Endometrial microvascular endothelial cells (primary cell): ENCODE measurements around the gene NCF1. TPM values are rescaled to one million over a fixed set of nuclear protein-coding genes. Genes with fewer than 3 reads are reported as not detected.
"Not testable (repeated sequence)": the region's sequence is repeated elsewhere in the genome, so short reads cannot be mapped to it uniquely, and the experiment has no call there.

ENCODE experiments used
- in situ Hi-C: cut with HindIII; loops from 2 replicates; pipeline ENCODE4 v1.10.0; 2017; ENCODE audit warnings: low sequenced_read_pairs, low pct_unique_long_range_greater_than_20kb; ENCODE audit errors: inconsistent ontology term
- total RNA-seq: library from RNA; depleted of rRNA; stranded (reverse); fragments of >200 nt; gene quantifications from one replicate; pipeline ENCODE4 v1.2.3, GENCODE V29; 2015; ENCODE audit errors: inconsistent ontology term

Gene NCF1
- total RNA-seq, 1 donor from 2014 or later, result not detected

GRCh38 chr7:74781746-74782145 lies 7.9 kb downstream of the NCF1 start:
- in situ Hi-C loops, result not testable (repeated sequence)

- in situ Hi-C loops, result not testable (repeated sequence)
Observed at GRCh38 chr7:74783595-74783994, 9.8 kb downstream of the NCF1 start.

GRCh38 chr7:74788369-74789150 lies 14.7 kb downstream of the NCF1 start:
- in situ Hi-C loops, result not testable (repeated sequence)

DNA sequence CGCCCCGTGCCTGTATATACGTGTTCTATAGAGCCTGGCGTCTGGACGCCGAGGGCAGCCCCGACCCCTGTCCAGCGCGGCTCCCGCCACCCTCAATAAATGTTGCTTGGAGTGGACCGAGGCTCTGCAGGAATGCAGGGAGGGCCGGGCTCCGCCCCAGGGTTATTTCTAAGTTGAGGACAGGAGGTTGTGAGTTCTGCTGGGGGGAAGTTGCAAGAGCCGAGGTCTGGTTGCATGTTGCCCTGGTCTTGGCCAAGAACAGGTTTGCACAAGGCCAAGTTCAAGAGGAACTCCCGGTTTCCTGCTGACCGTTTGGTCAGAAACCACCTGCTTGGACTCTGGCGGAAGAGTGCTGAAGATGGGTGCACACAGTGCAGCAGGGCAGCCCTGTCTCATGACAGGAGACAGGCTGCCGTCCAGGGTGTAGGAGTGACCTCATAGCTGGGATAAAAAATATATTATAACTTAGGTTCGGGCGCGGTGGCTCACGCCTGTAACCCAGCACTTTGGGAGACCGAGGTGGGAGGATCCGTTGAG lies 15.5 kb downstream of the NCF1 start:
- in situ Hi-C loops, result not testable (repeated sequence)

DNA sequence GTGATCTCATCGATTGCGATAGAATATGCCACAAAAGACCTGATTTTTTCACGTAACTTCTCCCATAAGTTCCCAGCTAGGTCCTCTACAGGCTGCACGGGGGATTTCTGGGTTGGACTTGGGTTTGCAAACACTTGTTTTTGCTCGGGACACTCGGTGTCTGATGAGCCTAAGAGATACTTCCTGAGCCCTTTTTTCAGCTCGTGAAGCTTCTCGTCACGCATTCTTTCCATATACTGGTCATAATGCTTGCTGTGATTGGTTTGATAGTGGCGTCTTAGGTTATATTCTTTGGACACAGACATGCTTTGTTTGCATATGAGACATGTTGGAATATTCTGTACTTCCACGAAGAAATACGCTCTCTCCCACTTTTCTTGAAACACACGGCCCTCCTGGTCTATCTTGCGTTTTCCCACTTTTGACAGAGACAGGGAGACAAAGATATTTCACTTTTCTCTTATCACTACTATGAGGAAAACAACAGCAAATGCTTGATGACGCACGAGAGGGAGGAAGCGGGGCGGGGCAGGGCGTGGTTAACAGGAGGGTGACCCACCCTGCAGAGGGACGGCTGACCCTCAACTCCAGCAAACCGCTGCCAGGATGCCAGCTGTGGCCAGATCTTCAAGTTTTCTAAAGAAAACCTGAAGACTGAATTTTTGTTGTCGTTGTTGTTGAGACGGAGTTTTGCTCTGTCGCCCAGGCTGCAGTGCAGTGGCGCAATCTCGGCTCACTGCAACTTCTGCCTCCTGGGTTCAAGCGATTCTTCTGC lies 24.2 kb downstream of the NCF1 start:
- in situ Hi-C loops, result not testable (repeated sequence)

DNA sequence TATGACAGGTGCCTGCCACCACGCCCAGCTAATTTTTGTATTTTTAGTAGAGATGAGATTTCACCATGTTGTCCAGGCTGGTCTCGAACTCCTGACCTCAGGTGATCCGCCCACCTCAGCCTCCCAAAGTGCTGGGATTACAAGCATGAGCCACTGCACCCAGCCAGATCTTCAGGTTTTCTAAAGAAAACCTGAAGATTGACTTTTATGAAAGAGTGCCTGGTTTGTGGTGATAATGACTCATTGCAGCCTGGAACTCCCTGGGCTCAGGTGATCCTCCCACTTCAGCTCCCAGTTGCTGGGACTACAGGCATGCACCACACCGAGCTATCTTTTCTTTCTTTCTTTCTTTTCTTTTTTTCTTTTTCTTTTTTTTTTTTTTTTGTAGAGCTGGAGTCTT lies 24.8 kb downstream of the NCF1 start:
- in situ Hi-C loops, result not testable (repeated sequence)

DNA sequence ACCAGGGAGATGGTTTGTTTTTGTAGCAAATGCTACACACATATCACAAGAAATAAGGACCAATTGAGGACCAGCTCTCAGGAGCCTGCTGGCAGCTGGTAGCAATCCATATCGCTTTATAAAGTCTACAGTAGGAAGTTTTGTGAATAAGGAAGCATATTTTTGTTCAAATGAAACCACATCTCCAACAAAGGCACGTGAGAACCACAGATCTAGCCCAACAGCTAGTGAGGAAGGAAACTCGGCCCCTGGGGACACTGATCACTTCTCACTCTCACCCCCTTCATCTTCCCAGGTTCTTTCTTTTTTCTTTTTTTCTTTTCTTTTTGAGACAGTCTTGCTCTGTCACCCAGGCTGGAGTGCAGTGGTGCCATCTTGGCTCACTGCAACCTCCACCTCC lies 42.1 kb downstream of the NCF1 start:
- in situ Hi-C loops, result not testable (repeated sequence)

DNA sequence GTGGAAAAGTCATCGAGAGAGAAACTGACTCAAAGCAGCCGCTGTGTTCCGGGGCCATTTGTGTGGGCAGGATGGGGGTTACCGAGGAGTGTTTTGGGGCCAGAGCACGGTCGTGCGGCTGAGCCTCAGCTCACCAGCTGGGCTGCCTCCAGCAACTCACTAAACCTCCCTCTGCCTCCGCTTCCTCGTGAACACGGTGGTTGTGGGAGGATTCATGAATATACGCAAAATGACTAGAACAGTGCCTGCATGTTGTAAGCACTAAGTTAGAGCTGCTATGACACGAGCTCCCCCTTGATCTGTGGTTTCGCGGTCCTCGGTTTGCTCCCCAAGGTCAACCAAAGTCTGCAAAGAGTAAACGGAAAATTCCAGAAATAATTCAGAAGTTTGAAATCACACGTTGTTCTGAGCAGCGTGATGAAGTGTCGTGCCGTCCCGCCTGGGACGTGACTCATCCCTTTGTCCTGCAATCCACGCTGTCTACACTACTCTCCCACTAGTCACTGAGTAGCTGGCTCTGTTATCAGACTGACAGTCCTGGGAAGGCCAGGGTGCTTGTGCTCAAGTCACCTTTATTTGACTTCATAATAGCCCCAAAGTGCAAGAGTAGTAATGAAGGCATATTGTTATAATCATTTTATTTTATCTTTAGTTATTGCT lies 46.5 kb downstream of the NCF1 start:
- in situ Hi-C loops, result not testable (repeated sequence)

- in situ Hi-C loops, result not testable (repeated sequence)
Observed at GRCh38 chr7:74821259-74821658, 47.4 kb downstream of the NCF1 start.

- in situ Hi-C loops, result not testable (repeated sequence)
Observed at GRCh38 chr7:74829959-74830358, 56.1 kb downstream of the NCF1 start.

DNA sequence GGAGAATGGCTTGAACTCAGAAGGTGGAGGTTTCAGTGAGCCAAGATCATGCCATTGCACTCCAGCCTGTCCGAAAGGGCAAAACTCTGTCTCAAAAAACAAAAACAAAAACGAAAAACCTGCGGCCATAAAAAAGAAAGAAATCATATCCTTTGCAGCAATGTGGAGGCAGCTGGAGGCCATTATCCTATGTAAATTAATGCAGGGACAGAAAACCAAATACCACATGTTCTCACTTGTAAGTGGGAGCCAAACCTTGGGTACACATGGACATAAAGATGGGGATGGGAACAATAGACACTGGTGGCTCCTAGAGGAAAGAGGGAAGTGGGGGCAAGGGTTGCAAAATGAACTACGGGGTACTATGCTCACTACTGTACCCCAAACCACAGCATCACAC lies 56.6 kb downstream of the NCF1 start:
- in situ Hi-C loops, result not testable (repeated sequence)

Other genes with a start within 250 kb of the NCF1 start
- gene GTF2I, start 116.3 kb upstream of the NCF1 start, total RNA-seq, result 93.7 TPM
- gene GTF2IRD2, start 77.6 kb downstream of the NCF1 start, total RNA-seq, result 8.5 TPM
- 15.1 TPM for gene CASTOR2, start 190.7 kb downstream of the NCF1 start, total RNA-seq